Mucosa of stomach (tissue), 1 donor: Measurements from ENCODE around the gene ETNK2.

Source experiments
- H3K27me3 ChIP-seq: one replicate; pipeline ENCODE4 v1.7.0; 2013; ENCODE audit warnings: mild to moderate bottlenecking, low read length; ENCODE audit not compliant: control insufficient read depth, insufficient read depth
- H3K36me3 ChIP-seq: one replicate; pipeline ENCODE4 v1.7.0; 2013; ENCODE audit warnings: low read length; ENCODE audit not compliant: control insufficient read depth, insufficient read depth
- H3K4me1 ChIP-seq: one replicate; pipeline ENCODE4 v1.7.0; 2013; ENCODE audit warnings: mild to moderate bottlenecking, low read length; ENCODE audit not compliant: control insufficient read depth, insufficient read depth
- H3K4me3 ChIP-seq: one replicate; pipeline ENCODE4 v1.7.0; 2013; ENCODE audit warnings: low read length
- H3K9ac ChIP-seq: one replicate; pipeline ENCODE4 v1.7.0; 2013; ENCODE audit warnings: mild to moderate bottlenecking, low read length, moderate library complexity
- H3K9me3 ChIP-seq: one replicate; pipeline ENCODE4 v1.7.0; 2013; ENCODE audit warnings: mild to moderate bottlenecking, low read length, moderate library complexity; ENCODE audit not compliant: control insufficient read depth
- donor health status: Pancreatic carcinoma.

The ETNK2 gene

DNA sequence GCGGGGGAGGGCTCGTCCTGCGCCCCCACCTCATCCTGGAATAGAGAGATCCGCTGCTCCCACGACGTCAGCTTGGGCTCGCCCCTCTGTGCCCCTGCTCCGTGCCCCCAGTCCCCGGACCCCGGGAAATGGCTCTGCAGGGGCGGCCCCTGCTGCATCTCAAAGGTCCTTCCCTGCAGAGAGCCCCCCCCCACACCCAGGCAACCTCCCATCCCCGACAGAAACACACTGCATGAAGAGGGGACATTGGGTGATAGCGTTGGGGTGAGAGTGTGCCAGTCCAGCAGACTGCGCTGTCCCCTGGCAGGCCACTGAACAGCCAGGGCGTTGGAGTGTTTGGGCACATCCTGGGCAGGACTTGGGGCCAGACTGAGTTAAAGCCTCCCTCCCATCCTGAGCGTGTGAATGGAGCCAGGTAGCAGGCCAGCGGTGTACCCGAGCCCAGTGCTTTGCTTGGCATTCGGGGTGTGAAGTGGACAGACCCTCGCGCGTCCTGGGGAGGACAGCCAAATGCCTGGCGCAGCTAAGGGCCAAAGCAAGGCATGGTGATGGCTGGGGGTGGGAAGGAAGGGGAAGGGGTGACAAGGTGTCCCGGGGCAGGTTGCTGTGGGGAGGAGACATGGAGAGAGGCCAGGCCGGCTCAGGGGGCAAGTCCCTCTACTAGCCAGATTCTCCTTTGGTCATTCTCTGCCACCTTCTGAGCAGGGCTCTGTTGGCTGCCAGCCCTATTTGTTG lies 633 bp upstream of the ETNK2 start:
- H3K9me3 ChIP-seq: no peaks in the 10 kb centered on the region
- H3K27me3 ChIP-seq: peaks cover 17% of the 10 kb centered on the region
- no peak overlapping the region for H3K4me3 ChIP-seq
- peak overlapping the region; percentile 50 for H3K9ac ChIP-seq
- no peaks in the 10 kb centered on the region for H3K36me3 ChIP-seq
- no peaks in the 10 kb centered on the region for H3K4me1 ChIP-seq

DNA sequence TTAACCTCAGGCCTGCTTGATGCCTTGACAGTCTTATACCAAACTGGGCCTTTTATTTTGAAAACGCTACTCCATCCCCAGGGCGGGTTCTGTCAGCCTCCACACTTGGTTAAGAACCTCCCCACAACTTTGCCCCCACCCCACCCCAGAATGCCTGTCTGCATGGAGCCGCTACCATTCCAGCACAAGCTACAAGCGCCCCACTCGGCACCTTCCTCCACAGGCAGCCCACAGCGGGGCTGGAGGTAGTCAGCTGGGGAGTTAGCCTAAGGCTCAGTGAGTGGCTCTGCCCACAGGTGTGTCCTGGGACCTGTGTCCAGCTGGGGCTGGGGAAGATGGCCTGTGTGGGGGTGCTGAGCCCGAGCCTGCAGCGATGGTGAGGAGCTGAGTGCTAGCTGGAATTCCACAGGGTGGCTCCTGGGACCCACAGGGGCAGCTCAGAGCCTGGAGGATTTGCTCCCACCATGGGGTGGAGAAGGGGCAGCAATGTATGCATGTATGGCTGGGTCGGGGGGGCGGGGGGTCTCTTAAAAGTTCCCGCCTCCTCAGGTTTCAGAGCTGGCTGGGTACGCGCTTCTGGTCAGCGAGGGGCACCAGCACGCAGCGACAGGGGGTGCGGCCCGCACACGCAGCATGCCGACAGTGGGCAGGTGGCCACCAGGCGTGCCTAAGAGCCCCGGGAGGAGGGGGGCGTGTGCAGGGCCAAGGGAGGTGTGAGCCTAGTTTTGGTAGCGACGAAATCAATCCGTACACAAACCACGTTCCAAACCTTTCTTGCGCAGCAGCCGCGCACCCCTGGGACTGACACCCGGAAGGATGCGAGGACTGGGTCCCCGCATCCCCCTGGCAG lies 917 bp downstream of the ETNK2 start:
- H3K9me3 ChIP-seq: no peaks in the 10 kb centered on the region
- H3K36me3 ChIP-seq: no peaks in the 10 kb centered on the region
- no peaks in the 10 kb centered on the region for H3K4me1 ChIP-seq
- H3K27me3 ChIP-seq: peaks cover 17% of the 10 kb centered on the region
- H3K9ac ChIP-seq: no peak overlapping the region
- no peak overlapping the region for H3K4me3 ChIP-seq

DNA sequence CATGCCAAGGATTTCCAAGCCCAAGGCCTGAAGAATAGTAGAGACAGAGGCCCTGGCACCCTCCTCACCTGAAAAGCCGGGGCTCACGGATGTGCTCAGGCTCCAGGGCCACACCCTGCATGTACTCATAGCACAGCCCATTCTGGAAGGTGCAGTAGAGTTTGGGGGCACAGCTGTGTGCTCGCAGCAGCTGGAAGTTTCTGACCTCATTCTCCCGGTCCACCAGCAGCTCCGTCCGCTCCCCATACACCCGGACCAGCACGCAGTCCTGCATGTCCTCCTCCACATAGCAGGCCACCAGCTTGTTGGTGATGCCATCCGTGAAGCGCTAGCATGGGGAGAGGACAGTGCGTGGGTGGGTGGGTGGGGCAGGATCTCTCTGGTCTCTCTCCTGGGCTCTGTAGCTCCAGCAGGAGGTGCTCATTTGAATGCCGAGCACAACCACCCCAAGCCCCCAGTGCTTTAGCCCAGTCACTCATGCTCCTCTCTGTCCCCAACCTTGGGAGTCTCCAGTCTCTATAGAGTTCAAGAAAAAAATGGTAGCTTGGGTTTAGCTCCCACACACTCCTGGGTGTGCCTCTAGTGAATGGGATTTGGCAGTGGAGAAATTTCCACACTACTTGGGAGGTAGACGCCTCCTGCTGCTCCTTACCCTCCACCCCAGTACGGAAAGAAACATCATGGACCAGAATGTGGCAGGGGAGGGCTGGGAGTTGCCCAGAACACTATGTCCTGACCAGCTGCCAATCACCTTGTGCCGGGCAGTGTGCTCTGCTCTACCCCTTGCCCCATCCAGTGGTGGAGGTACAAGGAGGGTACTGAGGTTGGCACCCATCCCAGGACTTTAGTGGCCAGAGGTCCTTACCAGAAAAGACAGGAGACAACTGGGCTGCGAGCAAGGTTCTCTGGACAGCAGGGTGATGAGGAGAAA lies 1.9 kb downstream of the ETNK2 start:
- Histone ChIP-seq H3K9me3 (no peaks in the 10 kb centered on the region), H3K36me3 (no peaks in the 10 kb centered on the region), H3K4me3 (no peak overlapping the region), H3K27me3 (peaks cover 15% of the 10 kb centered on the region), H3K9ac (no peak overlapping the region), H3K4me1 (no peaks in the 10 kb centered on the region)

DNA sequence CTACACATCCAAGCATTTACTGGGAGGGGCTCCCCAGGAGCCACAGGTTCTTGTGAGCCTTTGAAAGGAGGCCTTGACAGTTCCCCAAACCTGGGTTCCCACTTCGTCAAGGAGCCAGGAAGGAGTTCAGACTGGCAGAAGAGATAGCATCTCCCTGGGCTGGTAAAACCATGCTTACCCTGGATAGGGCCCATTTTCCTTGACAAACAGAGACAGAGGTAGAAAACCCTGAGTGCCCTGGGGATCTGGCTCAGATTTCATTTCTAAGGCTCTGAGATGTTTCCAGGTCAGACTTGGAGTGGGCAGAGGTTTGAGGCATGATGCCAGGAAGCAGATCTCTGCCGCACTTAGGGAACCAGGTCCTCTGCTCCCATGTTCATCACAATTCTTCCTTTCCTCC lies 2.7 kb downstream of the ETNK2 start:
- peaks cover 15% of the 10 kb centered on the region for H3K27me3 ChIP-seq
- no peaks in the 10 kb centered on the region for H3K4me1 ChIP-seq
- H3K9ac ChIP-seq: no peak overlapping the region
- no peaks in the 10 kb centered on the region for H3K9me3 ChIP-seq
- no peaks in the 10 kb centered on the region for H3K36me3 ChIP-seq
- no peak overlapping the region for H3K4me3 ChIP-seq

DNA sequence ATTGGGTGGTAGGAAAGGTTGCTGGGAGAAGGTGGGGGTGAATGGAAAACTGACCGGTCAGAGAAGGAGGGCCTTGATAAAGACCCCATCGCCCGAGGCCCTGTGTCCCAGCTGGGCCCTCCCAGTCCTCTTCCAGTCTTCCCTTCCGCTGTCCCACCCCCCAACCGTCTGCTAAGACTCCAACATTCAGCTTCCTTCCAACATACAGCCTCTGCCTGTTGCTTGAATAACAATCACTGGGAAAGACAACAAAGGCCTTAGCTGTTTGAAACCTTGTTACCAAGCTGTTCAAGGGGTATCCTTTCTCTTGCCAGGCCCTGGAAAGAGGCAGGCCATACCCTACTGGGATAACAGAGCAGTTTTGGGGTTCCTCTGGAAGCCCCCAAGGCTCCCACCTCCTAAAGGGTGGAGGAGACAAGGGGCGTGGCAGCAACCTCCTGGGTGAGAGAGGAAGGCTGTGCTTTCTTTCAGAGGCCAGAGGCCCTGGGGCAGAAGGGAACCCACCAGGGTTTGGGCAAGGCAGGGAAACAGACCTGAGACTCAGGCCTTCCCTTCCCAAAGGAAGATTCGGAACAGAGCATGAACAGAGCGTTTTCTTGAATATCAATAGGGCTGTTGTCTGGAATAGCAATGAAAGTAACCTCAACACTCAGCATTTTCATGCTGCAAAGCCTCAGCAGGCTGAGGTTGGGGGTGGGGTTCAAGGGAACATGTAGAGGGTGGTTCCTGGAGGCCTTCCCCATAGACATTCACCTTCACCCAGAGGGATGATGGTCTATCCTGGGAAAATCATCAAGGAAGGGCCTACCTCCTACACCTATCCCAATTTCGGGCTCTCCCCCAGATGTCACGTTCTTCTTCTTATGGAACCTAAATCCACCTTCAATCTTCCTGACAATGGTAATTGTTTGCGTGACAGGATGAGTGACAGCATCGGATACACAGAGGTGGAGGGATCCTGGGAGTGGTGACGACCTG lies 4.1 kb downstream of the ETNK2 start:
- no peaks in the 10 kb centered on the region for H3K4me1 ChIP-seq
- no peak overlapping the region for H3K9ac ChIP-seq
- peaks cover 12% of the 10 kb centered on the region for H3K27me3 ChIP-seq
- no peaks in the 10 kb centered on the region for H3K36me3 ChIP-seq
- no peaks in the 10 kb centered on the region for H3K9me3 ChIP-seq
- H3K4me3 ChIP-seq: no peak overlapping the region

DNA sequence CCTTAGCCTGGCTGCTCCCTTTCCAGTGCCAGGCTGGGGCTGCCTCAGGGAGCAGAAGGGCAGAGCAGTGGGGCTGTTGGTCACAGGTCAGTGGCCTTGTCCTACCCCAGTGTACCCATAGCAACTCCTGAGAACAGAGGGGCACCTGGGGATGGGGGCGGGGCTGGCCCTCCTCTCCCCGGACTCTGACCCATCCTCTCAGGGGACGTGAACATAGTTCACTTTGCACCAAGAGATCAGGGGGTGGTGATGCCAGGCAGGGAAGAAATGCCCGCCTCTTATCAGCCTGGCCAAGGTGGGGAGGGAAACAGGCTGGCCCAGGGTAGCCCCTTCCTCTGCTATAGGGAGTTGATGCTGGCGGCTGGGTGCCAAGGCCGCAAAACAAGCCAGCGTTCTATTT lies 4.9 kb downstream of the ETNK2 start:
- H3K36me3 ChIP-seq: no peaks in the 10 kb centered on the region
- no peaks in the 10 kb centered on the region for H3K9me3 ChIP-seq
- H3K4me1 ChIP-seq: no peaks in the 10 kb centered on the region
- H3K9ac ChIP-seq: no peak overlapping the region
- H3K4me3 ChIP-seq: no peak overlapping the region
- H3K27me3 ChIP-seq: peaks cover 6% of the 10 kb centered on the region

DNA sequence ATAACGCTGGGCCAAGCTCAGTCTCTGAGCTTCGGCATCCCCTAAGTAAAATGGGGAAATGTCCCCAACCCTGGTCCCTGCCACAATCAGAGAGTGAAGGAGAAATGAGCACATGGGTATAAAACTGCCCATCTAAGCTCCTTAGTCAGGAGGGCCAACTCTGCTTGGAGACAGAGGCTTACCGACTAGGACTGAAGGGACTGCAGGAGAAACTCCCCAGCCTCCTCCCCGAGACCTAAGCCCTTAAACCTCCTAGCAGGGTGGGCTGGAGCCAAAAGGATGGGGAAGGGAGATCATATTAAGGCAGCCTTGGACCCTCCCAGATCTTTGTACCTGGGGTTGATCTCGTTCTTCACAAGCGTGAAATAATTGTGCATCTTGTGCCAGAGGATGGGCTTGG lies 5.5 kb downstream of the ETNK2 start:
- H3K4me1 ChIP-seq: no peaks in the 10 kb centered on the region
- H3K9ac ChIP-seq: no peak overlapping the region
- no peak overlapping the region for H3K4me3 ChIP-seq
- H3K27me3 ChIP-seq: peaks cover 1% of the 10 kb centered on the region
- no peaks in the 10 kb centered on the region for H3K9me3 ChIP-seq
- no peaks in the 10 kb centered on the region for H3K36me3 ChIP-seq

DNA sequence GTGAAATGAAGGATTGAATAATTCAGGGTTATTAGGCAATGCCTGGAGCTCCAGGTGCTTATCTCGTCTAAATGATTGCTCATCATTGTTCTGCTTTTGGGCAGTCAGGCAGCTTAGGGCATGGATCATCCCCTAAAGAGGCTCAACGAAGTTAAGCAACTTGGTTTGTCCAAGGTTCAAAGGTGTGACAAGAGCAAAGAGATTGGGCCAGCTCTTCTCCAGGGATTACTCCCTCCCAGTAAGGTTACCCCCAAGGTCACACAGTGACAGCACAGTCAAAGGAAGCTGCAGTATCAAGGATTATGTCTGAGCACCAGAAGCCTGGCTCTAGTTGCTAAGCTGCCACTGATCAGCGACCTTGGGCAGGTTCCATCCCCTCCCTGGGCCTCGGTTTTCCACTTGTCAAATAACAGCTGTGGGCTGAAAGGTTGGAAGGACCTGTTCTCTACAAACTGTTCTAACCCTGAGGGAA lies 6.8 kb downstream of the ETNK2 start:
- no peaks in the 10 kb centered on the region for H3K27me3 ChIP-seq
- H3K4me1 ChIP-seq: no peaks in the 10 kb centered on the region
- no peaks in the 10 kb centered on the region for H3K36me3 ChIP-seq
- no peaks in the 10 kb centered on the region for H3K9me3 ChIP-seq
- no peak overlapping the region for H3K4me3 ChIP-seq
- H3K9ac ChIP-seq: no peak overlapping the region

DNA sequence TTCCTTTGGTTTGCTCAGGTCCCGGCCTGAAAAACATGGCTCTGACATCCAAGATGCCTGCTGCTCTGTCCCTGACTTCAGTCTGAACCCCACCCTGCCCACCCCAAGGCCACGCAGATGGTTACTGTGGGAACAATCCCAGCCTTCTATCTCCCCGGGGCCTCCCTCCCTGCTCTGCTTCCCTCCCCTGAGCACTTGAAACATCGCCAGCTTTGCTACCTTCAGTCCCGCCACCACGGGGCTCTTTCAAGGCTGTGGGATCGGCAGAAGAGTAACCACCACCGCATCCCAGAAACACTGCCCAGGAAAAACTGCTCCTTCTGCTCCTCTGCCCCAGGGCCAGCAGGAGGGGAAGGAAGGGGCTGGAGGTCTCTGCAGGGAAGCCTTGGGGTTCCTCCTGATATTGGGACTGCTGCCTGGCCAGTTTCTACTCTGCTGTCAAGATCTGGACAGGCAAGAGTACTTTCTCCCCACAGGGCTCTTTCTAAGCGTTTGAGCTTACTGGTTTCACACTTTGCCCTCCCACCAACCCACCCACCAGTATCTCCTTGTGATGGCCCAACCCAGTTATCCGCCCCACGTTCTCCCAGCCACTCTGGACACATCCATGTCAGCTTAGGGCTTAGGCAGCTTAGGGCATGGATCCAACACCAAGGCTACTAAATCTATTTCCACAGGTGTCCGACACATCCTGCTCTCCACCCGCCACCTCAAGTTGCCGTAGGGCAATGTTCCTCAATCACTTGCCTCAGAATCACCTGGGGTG lies 8.4 kb downstream of the ETNK2 start:
- Histone ChIP-seq H3K9me3 (no peaks in the 10 kb centered on the region), H3K27me3 (no peaks in the 10 kb centered on the region), H3K4me3 (no peak overlapping the region), H3K9ac (no peak overlapping the region), H3K4me1 (no peaks in the 10 kb centered on the region), H3K36me3 (no peaks in the 10 kb centered on the region)

DNA sequence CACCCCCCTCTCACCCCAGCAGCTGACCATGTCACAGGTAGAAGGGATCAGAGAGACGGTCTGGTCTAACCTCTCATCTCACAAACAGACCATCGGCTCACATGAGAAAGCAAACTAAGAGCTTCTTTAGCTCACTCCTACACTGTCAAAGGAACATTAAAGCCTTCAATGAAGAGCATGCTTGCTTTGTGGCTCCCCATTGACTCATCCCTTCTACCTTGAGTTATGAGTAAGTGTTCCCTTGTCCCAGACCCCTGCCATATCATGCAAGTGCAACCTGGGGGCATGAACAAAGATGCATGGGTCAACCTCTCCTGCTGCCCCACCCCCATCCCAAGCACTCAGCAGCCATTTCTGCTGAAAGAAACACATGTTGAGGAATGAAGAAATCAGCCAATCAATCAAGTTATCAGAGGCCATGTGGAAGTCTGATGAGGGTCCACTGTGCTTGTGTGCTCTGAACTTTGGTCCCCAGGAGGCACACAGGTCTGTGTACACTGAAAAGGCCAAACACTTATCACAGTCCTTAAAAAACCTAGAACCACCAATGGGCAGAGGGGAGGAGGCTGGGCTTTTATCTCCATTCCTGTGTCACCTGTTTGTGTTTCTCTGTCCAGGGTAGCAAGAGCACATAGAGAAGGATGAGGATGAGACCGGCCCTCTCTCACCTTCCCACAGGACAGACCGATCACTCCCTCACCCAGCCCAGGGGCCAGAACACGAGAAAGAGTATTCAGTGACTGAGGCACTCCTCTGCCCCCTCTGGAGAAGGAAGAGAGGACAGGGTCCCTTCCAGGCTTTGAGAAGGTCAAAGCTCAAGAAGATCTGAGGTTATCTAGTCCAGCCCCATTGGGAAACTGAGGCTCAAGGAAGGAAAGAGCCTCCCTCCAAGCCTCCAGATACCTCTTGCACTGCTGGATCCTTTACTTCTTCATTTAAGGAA lies 9.5 kb downstream of the ETNK2 start:
- Histone ChIP-seq H3K4me3 (no peak overlapping the region), H3K36me3 (no peaks in the 10 kb centered on the region), H3K9ac (no peak overlapping the region), H3K4me1 (no peaks in the 10 kb centered on the region), H3K27me3 (no peaks in the 10 kb centered on the region), H3K9me3 (no peaks in the 10 kb centered on the region)
